ENCODE data around the gene PCNX1. TPM values are rescaled to one million over a fixed set of nuclear protein-coding genes. Genes with fewer than 3 reads are reported as not detected.

Gene PCNX1
- polyA plus RNA-seq, 1 experiment = 33.2 TPM

- Histone ChIP-seq H3K27me3 (ENCODE audit: control insufficient read depth, insufficient read depth, low read length) (no peaks in the 10 kb centered on the region), H3K36me3 (ENCODE audit: control insufficient read depth, insufficient read depth, low read length) (0 out of 2 replicates have a peak, but pooled peaks cover 3% of the 10 kb centered on the region), H3K4me3 (ENCODE audit: low read depth, low read length) (no peak overlapping the region)
- TF ChIP-seq CTCF (IDR thresholded peaks at IDR 0.05; ENCODE audit: insufficient read depth, low read depth, low read length) = no peak
- no peak for DNase-seq (ENCODE audit: low read depth)
- CTCF ChIA-PET = interaction anchor here (0.7 to 3.0 kb wide), 2 partner anchors 135 to 1509 kb away, joined by 3 to 26 read pairs; no protein-coding TSS in a partner anchor
- POLR2A ChIA-PET = no interaction called here
These were observed 45.2 kb downstream of the PCNX1 start for GRCh38 chr14:70952485-70952884.

- 0 out of 2 replicates have a peak, but pooled peaks cover 1% of the 10 kb centered on the region for H3K36me3 ChIP-seq (ENCODE audit: control insufficient read depth, insufficient read depth, low read length)
- ChIA-PET CTCF (interaction anchor here (1.3 to 3.0 kb wide), 3 partner anchors 47 to 136 kb away, joined by 3 to 26 read pairs (median 5); partner anchors contain the start of gene PCNX1), POLR2A (no interaction called here)
- H3K4me3 ChIP-seq (ENCODE audit: low read depth, low read length) = no peak overlapping the region
- no peak for DNase-seq (ENCODE audit: low read depth)
- TF ChIP-seq CTCF (IDR thresholded peaks at IDR 0.05; ENCODE audit: insufficient read depth, low read depth, low read length) = no peak
- no peaks in the 10 kb centered on the region for H3K27me3 ChIP-seq (ENCODE audit: control insufficient read depth, insufficient read depth, low read length)
These were observed 46.8 kb downstream of the PCNX1 start for GRCh38 chr14:70954068-70954467.

GRCh38 chr14:70955543-70956480 lies 48.6 kb downstream of the PCNX1 start:
- Histone ChIP-seq H3K36me3 (ENCODE audit: control insufficient read depth, insufficient read depth, low read length) (no peaks in the 10 kb centered on the region), H3K27me3 (ENCODE audit: control insufficient read depth, insufficient read depth, low read length) (no peaks in the 10 kb centered on the region), H3K4me3 (ENCODE audit: low read depth, low read length) (no peak overlapping the region)
- ChIA-PET CTCF (interaction anchor here (0.6 to 1.9 kb wide), 13 partner anchors 9 to 140 kb away, joined by 3 to 15 read pairs (median 3); partner anchors contain the start of gene PCNX1), POLR2A (no interaction called here)
- DNase-seq (ENCODE audit: low read depth) = no peak
- peak; percentile 69 for TF ChIP-seq CTCF (IDR thresholded peaks at IDR 0.05; ENCODE audit: insufficient read depth, low read depth, low read length)

GRCh38 chr14:70956511-70956910 lies 49.3 kb downstream of the PCNX1 start:
- no peak for TF ChIP-seq CTCF (IDR thresholded peaks at IDR 0.05; ENCODE audit: insufficient read depth, low read depth, low read length)
- Histone ChIP-seq H3K36me3 (ENCODE audit: control insufficient read depth, insufficient read depth, low read length) (no peaks in the 10 kb centered on the region), H3K27me3 (ENCODE audit: control insufficient read depth, insufficient read depth, low read length) (no peaks in the 10 kb centered on the region), H3K4me3 (ENCODE audit: low read depth, low read length) (no peak overlapping the region)
- CTCF ChIA-PET = interaction anchor here (0.9 to 1.9 kb wide), 5 partner anchors 16 to 139 kb away, joined by 3 to 15 read pairs (median 4); no protein-coding TSS in a partner anchor
- DNase-seq (ENCODE audit: low read depth) = no peak
- POLR2A ChIA-PET = no interaction called here

GRCh38 chr14:70957710-70958109 lies 50.5 kb downstream of the PCNX1 start:
- ChIA-PET POLR2A (no interaction called here), CTCF (interaction anchor here (1.3 to 1.4 kb wide), 2 partner anchors 15 to 140 kb away, joined by 3 to 6 read pairs; no protein-coding TSS in a partner anchor)
- DNase-seq (ENCODE audit: low read depth) = no peak
- no peak overlapping the region for H3K4me3 ChIP-seq (ENCODE audit: low read depth, low read length)
- H3K36me3 ChIP-seq (ENCODE audit: control insufficient read depth, insufficient read depth, low read length) = peaks cover 2% of the 10 kb centered on the region; the same call in 1 of the 2 replicates
- TF ChIP-seq CTCF (IDR thresholded peaks at IDR 0.05; ENCODE audit: insufficient read depth, low read depth, low read length) = no peak
- no peaks in the 10 kb centered on the region for H3K27me3 ChIP-seq (ENCODE audit: control insufficient read depth, insufficient read depth, low read length)
